MM.1S (cell line): Measurements from ENCODE around the gene CACNA1I.

Experiments used
- CTCF ChIP-seq: fragments of 300-600 bp; sonication (generic); IDR thresholded peaks from 2 replicates; pipeline ENCODE4 v1.5.1; 2016; ENCODE audit warnings: antibody characterized with exemption, low read length, mixed read lengths
- EZH2 ChIP-seq: fragments of 300-600 bp; sonication (generic); optimal IDR thresholded peaks from 2 replicates; pipeline ENCODE3; 2017; ENCODE audit warnings: low read depth, mild to moderate bottlenecking, antibody characterized with exemption, low read length, mixed read lengths
- EZH2phosphoT487 ChIP-seq: fragments of 300-600 bp; sonication (generic); IDR thresholded peaks from 2 replicates; pipeline ENCODE4 v1.6.1; 2018; ENCODE audit warnings: antibody characterized with exemption, low read length

GRCh38 chr22:39646398-39647063 lies 76.0 kb downstream of the CACNA1I start:
- TF ChIP-seq CTCF (no peak), EZH2 (no peak), EZH2phosphoT487 (no peak)
